Loucy (cell line): ENCODE measurements around the gene RALGPS1.

Experiments
- H2AFZ ChIP-seq: fragments of 200-600 bp; sonication (generic); 2 replicates; pipeline ENCODE4 v1.6.0; 2016; ENCODE audit warnings: antibody characterized with exemption, mild to moderate bottlenecking, low read length, moderate library complexity
- H3F3A ChIP-seq: fragments of 200-600 bp; 2 replicates; pipeline ENCODE4 v1.6.0; 2016; ENCODE audit warnings: antibody characterized with exemption, low read depth, mild to moderate bottlenecking
- H3K27me3 ChIP-seq: fragments of 200-600 bp; sonication (generic); 2 replicates; pipeline ENCODE4 v1.6.1; 2014; ENCODE audit warnings: low read length, mild to moderate bottlenecking; ENCODE audit not compliant: insufficient read depth, poor library complexity, severe bottlenecking
- H3K36me3 ChIP-seq: fragments of 200-600 bp; sonication (generic); 2 replicates; pipeline ENCODE4 v1.6.1; 2016; ENCODE audit warnings: low read length; ENCODE audit not compliant: insufficient read depth
- H3K4me1 ChIP-seq: fragments of 200-600 bp; sonication (generic); 2 replicates; pipeline ENCODE4 v1.5.1; 2014; ENCODE audit warnings: low read length, mild to moderate bottlenecking; ENCODE audit not compliant: insufficient read depth, poor library complexity, severe bottlenecking
- H3K4me2 ChIP-seq: fragments of 200-600 bp; sonication (generic); 2 replicates; pipeline ENCODE4 v1.6.0; 2014; ENCODE audit warnings: antibody characterized with exemption, low read length, low read depth, mild to moderate bottlenecking; ENCODE audit not compliant: poor library complexity, severe bottlenecking
- H3K4me3 ChIP-seq: fragments of 200-600 bp; sonication (generic); 2 replicates; pipeline ENCODE4 v1.5.1; 2014; ENCODE audit warnings: low read length, mild to moderate bottlenecking, mixed read lengths; ENCODE audit not compliant: poor library complexity, severe bottlenecking
- H3K79me2 ChIP-seq: fragments of 200-600 bp; sonication (generic); 2 replicates; pipeline ENCODE4 v1.6.1; 2014; ENCODE audit warnings: low read length; ENCODE audit not compliant: insufficient read depth
- H3K9ac ChIP-seq: fragments of 200-600 bp; sonication (generic); 2 replicates; pipeline ENCODE4 v1.6.0; 2014; ENCODE audit warnings: mild to moderate bottlenecking, low read depth, low read length, moderate library complexity; ENCODE audit not compliant: poor library complexity, severe bottlenecking
- H3K9me2 ChIP-seq: fragments of 200-600 bp; sonication (generic); replicated peaks from 2 replicates; pipeline ENCODE4 v1.6.1; 2016; ENCODE audit warnings: low read depth, low read length, mixed read lengths
- H3K9me3 ChIP-seq: fragments of 200-600 bp; sonication (generic); 2 replicates; pipeline ENCODE4 v1.6.1; 2014; ENCODE audit warnings: mild to moderate bottlenecking, antibody characterized with exemption, low read length, low read depth; ENCODE audit not compliant: insufficient read depth
- H4K20me1 ChIP-seq: fragments of 200-600 bp; sonication (generic); 2 replicates; pipeline ENCODE4 v1.6.0; 2014; ENCODE audit warnings: antibody characterized with exemption, low read length, mild to moderate bottlenecking; ENCODE audit not compliant: insufficient read depth, poor library complexity, severe bottlenecking
- EZH2phosphoT487 ChIP-seq: fragments of 200-600 bp; IDR thresholded peaks from 2 replicates; pipeline ENCODE4 v1.6.1; 2018; ENCODE audit warnings: antibody characterized with exemption, mild to moderate bottlenecking, moderate library complexity, borderline replicate concordance
- TF ChIP-seq, protein P1 (sequence below): fragments of 200-600 bp; sonication (generic); conservative IDR thresholded peaks from 2 replicates; pipeline ENCODE4 v1.5.1; 2014; ENCODE audit warnings: mild to moderate bottlenecking, antibody characterized with exemption, low read length

RALGPS1 gene

DNA sequence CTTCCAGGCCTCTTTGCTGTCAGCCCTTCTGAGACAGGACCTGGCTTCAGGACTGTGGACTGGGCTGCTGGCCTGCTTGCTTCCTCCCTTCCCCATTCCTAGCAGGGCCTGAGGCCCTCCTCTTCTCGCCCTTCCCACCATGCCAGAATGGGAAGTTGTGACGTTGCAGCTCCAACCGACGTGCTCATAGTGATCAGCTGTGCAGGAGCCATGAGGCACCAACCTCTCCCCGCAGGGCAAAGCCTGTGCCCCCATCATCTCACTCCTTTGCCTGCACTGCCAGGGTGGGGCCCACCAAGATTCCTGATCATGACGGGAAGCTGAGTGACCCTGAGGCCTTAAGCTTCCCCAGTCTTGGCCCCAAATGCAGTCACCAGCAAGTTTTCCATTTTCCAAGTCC lies 304.9 kb downstream of the RALGPS1 start:
- Histone ChIP-seq H4K20me1 (no peaks in the 10 kb centered on the region), H3K27me3 (no peaks in the 10 kb centered on the region), H3K4me1 (peaks cover 15% of the 10 kb centered on the region), H2AFZ (no peak overlapping the region), H3K9ac (no peak overlapping the region), H3K36me3 (no peaks in the 10 kb centered on the region), H3K4me2 (no peak overlapping the region), H3K79me2 (no peaks in the 10 kb centered on the region), H3K9me3 (no peaks in the 10 kb centered on the region), H3F3A (no peaks in the 10 kb centered on the region), H3K9me2 (no peaks in the 10 kb centered on the region), H3K4me3 (no peak overlapping the region)
- TF ChIP-seq, protein P1, sequence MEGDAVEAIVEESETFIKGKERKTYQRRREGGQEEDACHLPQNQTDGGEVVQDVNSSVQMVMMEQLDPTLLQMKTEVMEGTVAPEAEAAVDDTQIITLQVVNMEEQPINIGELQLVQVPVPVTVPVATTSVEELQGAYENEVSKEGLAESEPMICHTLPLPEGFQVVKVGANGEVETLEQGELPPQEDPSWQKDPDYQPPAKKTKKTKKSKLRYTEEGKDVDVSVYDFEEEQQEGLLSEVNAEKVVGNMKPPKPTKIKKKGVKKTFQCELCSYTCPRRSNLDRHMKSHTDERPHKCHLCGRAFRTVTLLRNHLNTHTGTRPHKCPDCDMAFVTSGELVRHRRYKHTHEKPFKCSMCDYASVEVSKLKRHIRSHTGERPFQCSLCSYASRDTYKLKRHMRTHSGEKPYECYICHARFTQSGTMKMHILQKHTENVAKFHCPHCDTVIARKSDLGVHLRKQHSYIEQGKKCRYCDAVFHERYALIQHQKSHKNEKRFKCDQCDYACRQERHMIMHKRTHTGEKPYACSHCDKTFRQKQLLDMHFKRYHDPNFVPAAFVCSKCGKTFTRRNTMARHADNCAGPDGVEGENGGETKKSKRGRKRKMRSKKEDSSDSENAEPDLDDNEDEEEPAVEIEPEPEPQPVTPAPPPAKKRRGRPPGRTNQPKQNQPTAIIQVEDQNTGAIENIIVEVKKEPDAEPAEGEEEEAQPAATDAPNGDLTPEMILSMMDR = no peak
- no peak for TF ChIP-seq EZH2phosphoT487

DNA sequence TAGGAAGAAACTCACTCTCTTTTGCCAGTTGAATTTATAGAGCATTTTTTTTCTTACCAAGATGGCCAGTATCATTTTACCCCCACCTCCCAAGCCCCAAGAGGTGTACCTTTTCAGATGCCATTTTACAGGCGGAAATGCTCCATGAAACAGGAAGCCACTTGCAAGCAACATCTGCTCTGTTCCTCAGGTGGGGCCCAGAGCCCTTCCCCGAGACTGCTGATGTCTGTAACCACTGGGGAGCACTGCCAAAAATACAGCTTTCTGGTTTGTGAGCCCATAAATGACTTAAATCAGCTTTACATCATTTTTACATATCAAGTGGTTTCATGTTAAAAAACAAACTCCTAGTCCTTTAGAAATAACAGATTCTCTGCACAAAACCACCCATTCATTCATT lies 307.1 kb downstream of the RALGPS1 start:
- TF ChIP-seq, protein P1 = no peak
- no peak for TF ChIP-seq EZH2phosphoT487

DNA sequence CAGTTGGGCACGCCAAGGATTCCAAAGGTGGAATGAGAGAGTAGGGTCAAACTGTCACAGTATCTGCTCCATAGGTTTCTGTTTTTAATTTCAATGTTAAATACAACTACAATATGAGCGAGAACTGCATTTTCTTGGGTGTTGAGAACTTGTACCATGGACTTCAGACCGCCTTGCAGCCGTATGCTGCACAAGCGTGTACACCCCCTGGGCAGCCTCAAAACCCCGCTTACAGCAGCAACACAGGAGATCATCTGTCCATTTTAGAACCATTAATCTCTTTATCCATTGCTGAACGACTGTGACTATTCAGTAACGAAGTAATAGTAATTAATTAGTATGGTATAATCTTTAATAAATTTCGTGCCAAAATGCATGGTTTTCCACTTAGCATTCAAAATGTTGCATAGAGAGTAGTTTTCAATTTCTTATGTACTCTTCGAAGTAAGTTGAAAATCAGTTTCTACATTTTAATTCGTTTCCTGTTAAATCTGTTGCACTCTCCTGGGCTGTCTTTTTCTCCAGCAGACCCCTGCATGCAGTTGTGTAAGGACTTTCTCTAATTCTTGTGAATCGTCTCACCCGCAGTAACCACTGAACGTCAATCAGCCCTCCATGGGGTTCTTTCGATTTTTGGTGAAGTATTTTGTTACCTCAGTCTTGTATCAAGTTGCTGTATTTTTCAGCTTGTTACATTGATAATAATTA lies 308.0 kb downstream of the RALGPS1 start:
- H3K36me3 ChIP-seq = no peaks in the 10 kb centered on the region
- no peaks in the 10 kb centered on the region for H4K20me1 ChIP-seq
- no peak overlapping the region for H2AFZ ChIP-seq
- H3K9me3 ChIP-seq = no peaks in the 10 kb centered on the region
- H3K9ac ChIP-seq = no peak overlapping the region
- H3K4me3 ChIP-seq = no peak overlapping the region
- H3K9me2 ChIP-seq = no peaks in the 10 kb centered on the region
- H3K27me3 ChIP-seq = no peaks in the 10 kb centered on the region
- TF ChIP-seq, protein P1 = no peak
- TF ChIP-seq EZH2phosphoT487 = no peak
- peaks cover 15% of the 10 kb centered on the region for H3K4me1 ChIP-seq
- no peaks in the 10 kb centered on the region for H3F3A ChIP-seq
- H3K4me2 ChIP-seq = peak overlapping the region; percentile 19
- H3K79me2 ChIP-seq = no peaks in the 10 kb centered on the region

More for the DNA sequence above, 307.1 kb downstream of the RALGPS1 start:
- Histone ChIP-seq H3K9me2 (no peaks in the 10 kb centered on the region), H3K4me3 (no peak overlapping the region), H2AFZ (no peak overlapping the region), H4K20me1 (no peaks in the 10 kb centered on the region), H3K4me2 (peak overlapping the region; percentile 19), H3K79me2 (no peaks in the 10 kb centered on the region), H3K4me1 (peaks cover 15% of the 10 kb centered on the region), H3K9me3 (no peaks in the 10 kb centered on the region), H3K27me3 (no peaks in the 10 kb centered on the region), H3F3A (no peaks in the 10 kb centered on the region), H3K9ac (no peak overlapping the region), H3K36me3 (no peaks in the 10 kb centered on the region)
